CD4-positive, alpha-beta T cell (primary cell): ENCODE data around the gene PTX4. TPM values are rescaled to one million over a fixed set of nuclear protein-coding genes. Genes with fewer than 3 reads are reported as not detected.

Source experiments
- ATAC-seq: fragments of 200-7000 bp; cut with Tn5 transposase; one replicate; pipeline ENCODE4 v1.10.0; 2022; ENCODE audit warnings: mild to moderate bottlenecking; ENCODE audit not compliant: poor library complexity
- CTCF ChIA-PET: fragments of 350-600 bp; sonication (Branson Sonifier 250); formaldehyde crosslinking; loops from one replicate; lab custom pipeline; 2021; ENCODE audit warnings: antibody characterized with exemption, inconsistent platforms; lab: Charles Lee
- POLR2A ChIA-PET: fragments of 350-600 bp; sonication (Branson Sonifier 250); formaldehyde crosslinking; loops from one replicate; lab custom pipeline; 2021; ENCODE audit warnings: antibody characterized with exemption, inconsistent platforms; lab: Charles Lee
- DNase-seq, 14 experiments: peaks; one replicate each; pipeline ENCODE4 v3.0.0-alpha.2; 2013 to 2020; ENCODE audit warnings: mixed read lengths in 2 of 14
- H3K27ac ChIP-seq, 2 donors: one replicate each; pipeline versions ENCODE4 v1.5.1 to v1.7.0; 2013; ENCODE audit warnings: low read length in 2 of 2, low read depth in 1 of 2, mild to moderate bottlenecking in 1 of 2
- H3K27me3 ChIP-seq, 2 experiments: 1 replicate in 1 of 2; 2 replicates in 1 of 2; pipeline versions ENCODE4 v1.6.1 to v1.7.0; 2013; ENCODE audit warnings: low read length in 2 of 2, control low read depth in 1 of 2, mild to moderate bottlenecking in 1 of 2, moderate library complexity in 1 of 2; ENCODE audit not compliant: insufficient read depth in 2 of 2, control insufficient read depth in 1 of 2
- H3K36me3 ChIP-seq: one replicate; pipeline ENCODE4 v1.6.1; 2013; ENCODE audit warnings: low read length, control low read depth; ENCODE audit not compliant: insufficient read depth
- H3K4me1 ChIP-seq: one replicate; pipeline ENCODE4 v1.6.1; 2013; ENCODE audit warnings: low read length, control low read depth; ENCODE audit not compliant: insufficient read depth
- H3K4me3 ChIP-seq: one replicate; pipeline ENCODE4 v1.5.1; 2013; ENCODE audit warnings: mild to moderate bottlenecking, low read length, moderate library complexity
- H3K9me3 ChIP-seq, 2 experiments: 1 replicate in 1 of 2; 2 replicates in 1 of 2; pipeline versions ENCODE4 v1.6.1 to v1.7.0; 2013; ENCODE audit warnings: low read length in 2 of 2, mild to moderate bottlenecking in 2 of 2, control low read depth in 1 of 2, moderate library complexity in 1 of 2; ENCODE audit not compliant: control insufficient read depth in 1 of 2, insufficient read depth in 1 of 2
- H3K27ac Mint-ChIP-seq: one replicate; pipeline ENCODE4 v1.8.0; 2020; ENCODE audit warnings: mixed read lengths
- H3K27me3 Mint-ChIP-seq: one replicate; pipeline ENCODE4 v1.8.0; 2021; ENCODE audit warnings: mixed read lengths
- H3K36me3 Mint-ChIP-seq: one replicate; pipeline ENCODE4 v1.8.0; 2021; ENCODE audit warnings: low read depth, mixed read lengths
- H3K4me1 Mint-ChIP-seq: one replicate; pipeline ENCODE4 v1.8.0; 2021; ENCODE audit warnings: low read depth, mixed read lengths
- H3K4me3 Mint-ChIP-seq: one replicate; pipeline ENCODE4 v1.8.0; 2020; ENCODE audit warnings: mild to moderate bottlenecking, mixed read lengths
- H3K9me3 Mint-ChIP-seq: one replicate; pipeline ENCODE4 v1.8.0; 2020; ENCODE audit warnings: mixed read lengths
- CTCF ChIP-seq: fragments of 200-600 bp; IDR thresholded peaks from one replicate; pipeline ENCODE4 v1.8.0; 2022; ENCODE audit warnings: antibody characterized with exemption, mild to moderate bottlenecking
- intact Hi-C, 2 experiments: fragments of 100-400 bp; cut with DNase I in 1 of 2; cut with micrococcal nuclease in 1 of 2; formaldehyde crosslinking; loops; one replicate each; pipeline versions ENCODE4 v1.15.1 to v1.9.0; 2023 to 2025; cut with DNase I, micrococcal nuclease
- total RNA-seq, 174 experiments: library from RNA in 2 of 174; stranded (reverse) in 2 of 174; gene quantifications; one replicate each; pipeline ENCODE4 v1.2.3 and lab custom pipeline; 2021 to 2026

The PTX4 gene
- total RNA-seq, 2 experiments from 2014 or later = not detected

GRCh38 chr16:1468426-1468810 is 20.3 kb downstream of the PTX4 start:
- Mint-ChIP-seq H3K36me3 (peaks cover 4% of the 10 kb centered on the region), H3K9me3 (no peaks in the 10 kb centered on the region), H3K4me1 (peaks cover 34% of the 10 kb centered on the region), H3K27ac (no peak overlapping the region), H3K4me3 (no peak overlapping the region), H3K27me3 (no peaks in the 10 kb centered on the region)
- H3K9me3 ChIP-seq = no peaks in the 10 kb centered on the region
- CTCF ChIA-PET = no interaction called here
- POLR2A ChIA-PET = no interaction called here
- intact Hi-C loops = no loop called here
- H3K36me3 ChIP-seq = peaks cover 9% of the 10 kb centered on the region
- no peak overlapping the region for H3K27ac ChIP-seq
- H3K4me3 ChIP-seq = no peak overlapping the region
- ATAC-seq = no peak
- TF ChIP-seq CTCF = no peak
- H3K4me1 ChIP-seq = peaks cover 23% of the 10 kb centered on the region
- DNase-seq = no peak
- no peaks in the 10 kb centered on the region for H3K27me3 ChIP-seq

GRCh38 chr16:1466968-1467521 is 21.7 kb downstream of the PTX4 start:
- peaks cover 9% of the 10 kb centered on the region for H3K36me3 ChIP-seq
- Mint-ChIP-seq H3K4me1 (peaks cover 25% of the 10 kb centered on the region), H3K27ac (no peak overlapping the region), H3K36me3 (peaks cover 9% of the 10 kb centered on the region), H3K4me3 (no peak overlapping the region), H3K27me3 (no peaks in the 10 kb centered on the region), H3K9me3 (no peaks in the 10 kb centered on the region)
- H3K27me3 ChIP-seq = no peaks in the 10 kb centered on the region
- H3K4me1 ChIP-seq = peaks cover 17% of the 10 kb centered on the region
- no peaks in the 10 kb centered on the region for H3K9me3 ChIP-seq
- intact Hi-C loops = no loop called here
- TF ChIP-seq CTCF = no peak
- H3K27ac ChIP-seq = no peak overlapping the region
- ChIA-PET POLR2A (no interaction called here), CTCF (interaction anchor here (0.7 kb wide), 1 partner anchor 674 kb away, joined by 5 read pairs; no protein-coding TSS in a partner anchor)
- ATAC-seq = no peak
- no peak overlapping the region for H3K4me3 ChIP-seq
- no peak for DNase-seq

- Histone ChIP-seq H3K4me3 (no peak overlapping the region), H3K4me1 (peaks cover 8% of the 10 kb centered on the region), H3K27ac (no peak overlapping the region), H3K36me3 (peaks cover 15% of the 10 kb centered on the region), H3K27me3 (no peaks in the 10 kb centered on the region), H3K9me3 (no peaks in the 10 kb centered on the region)
- CTCF ChIA-PET = interaction anchor here (0.7 kb wide), 1 partner anchor 675 kb away, joined by 5 read pairs; no protein-coding TSS in a partner anchor
- H3K36me3 Mint-ChIP-seq = peaks cover 13% of the 10 kb centered on the region
- intact Hi-C loops = no loop called here
- no peaks in the 10 kb centered on the region for H3K27me3 Mint-ChIP-seq
- H3K4me1 Mint-ChIP-seq = peaks cover 15% of the 10 kb centered on the region
- no peak for TF ChIP-seq CTCF
- H3K27ac Mint-ChIP-seq = no peak overlapping the region
- no peak for DNase-seq
- no peaks in the 10 kb centered on the region for H3K9me3 Mint-ChIP-seq
- POLR2A ChIA-PET = no interaction called here
- no peak for ATAC-seq
- no peak overlapping the region for H3K4me3 Mint-ChIP-seq
Observed at GRCh38 chr16:1466054-1466453, 22.7 kb downstream of the PTX4 start.
